AG08396 (cell line): Measurements from ENCODE around the gene COA4.

ENCODE experiments used
- DNase-seq: peaks from one replicate; pipeline ENCODE4 v3.0.0; 2012; ENCODE audit warnings: low spot score, mixed read lengths

COA4 gene

GRCh38 chr11:73866095-73866579 is 10.5 kb downstream of the COA4 start:
- peak; percentile 4 for DNase-seq

DNA sequence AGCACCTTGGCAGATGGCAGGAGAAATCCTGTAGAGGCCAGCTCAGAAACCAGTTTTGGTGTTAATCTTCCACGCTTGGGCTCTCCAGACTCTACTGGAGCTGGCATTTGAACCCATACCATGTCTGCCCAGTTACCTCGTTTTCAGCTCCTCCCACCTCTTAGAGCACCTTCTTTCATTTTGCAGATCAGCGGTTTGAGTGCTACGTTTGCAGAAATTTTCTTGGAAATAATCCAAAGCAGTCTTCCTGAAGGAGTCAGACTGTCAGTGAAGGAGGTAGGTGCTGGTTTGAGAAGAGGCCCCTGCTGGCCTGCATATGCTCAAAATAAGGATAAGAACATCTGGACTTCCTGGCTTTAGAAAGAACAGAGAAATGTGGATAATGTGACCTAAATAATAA is 13.7 kb downstream of the COA4 start:
- no peak for DNase-seq

DNA sequence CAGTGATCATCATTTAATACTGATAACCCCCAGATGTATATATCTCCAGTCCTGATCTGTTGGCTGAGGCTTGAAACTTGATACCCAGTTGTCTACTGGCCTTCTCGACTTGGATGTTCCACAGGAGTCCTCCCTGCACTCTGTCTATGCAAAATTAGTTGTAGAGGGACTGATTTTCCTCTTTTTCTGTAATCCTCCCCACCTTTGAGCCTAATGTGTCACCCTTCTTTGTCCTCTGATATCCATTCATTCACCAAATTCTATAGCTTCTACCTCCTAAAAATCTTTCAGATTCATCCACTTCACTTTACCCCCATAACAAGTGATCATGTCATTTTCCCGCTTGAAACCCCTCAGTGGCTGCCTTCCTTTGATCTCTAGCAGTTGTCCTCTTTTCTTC is 16.4 kb downstream of the COA4 start:
- no peak for DNase-seq

- no peak for DNase-seq
Measured at GRCh38 chr11:73859671-73860070, 17.0 kb downstream of the COA4 start.

- no peak for DNase-seq
Measured at GRCh38 chr11:73856031-73856567, 20.5 kb downstream of the COA4 start.

DNA sequence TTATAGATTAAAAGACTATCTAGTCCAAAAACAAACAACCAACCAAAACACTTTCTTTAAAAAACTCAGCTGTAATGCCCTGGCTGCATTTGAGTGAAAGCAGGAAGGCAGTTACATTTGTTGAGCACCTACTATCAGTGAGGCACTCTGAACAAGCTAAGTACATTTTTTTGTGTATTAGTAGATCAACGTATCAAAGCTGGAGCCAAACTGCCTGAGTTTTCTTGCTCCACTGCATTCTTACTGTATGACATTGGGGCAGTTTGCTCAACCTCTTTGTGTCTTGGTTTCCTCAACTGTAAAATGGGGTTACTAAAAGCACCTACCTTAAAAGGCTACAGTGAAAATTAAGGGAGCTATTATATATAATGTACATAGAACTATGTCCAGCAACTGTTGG is 22.0 kb downstream of the COA4 start:
- DNase-seq: peak; percentile 12

DNA sequence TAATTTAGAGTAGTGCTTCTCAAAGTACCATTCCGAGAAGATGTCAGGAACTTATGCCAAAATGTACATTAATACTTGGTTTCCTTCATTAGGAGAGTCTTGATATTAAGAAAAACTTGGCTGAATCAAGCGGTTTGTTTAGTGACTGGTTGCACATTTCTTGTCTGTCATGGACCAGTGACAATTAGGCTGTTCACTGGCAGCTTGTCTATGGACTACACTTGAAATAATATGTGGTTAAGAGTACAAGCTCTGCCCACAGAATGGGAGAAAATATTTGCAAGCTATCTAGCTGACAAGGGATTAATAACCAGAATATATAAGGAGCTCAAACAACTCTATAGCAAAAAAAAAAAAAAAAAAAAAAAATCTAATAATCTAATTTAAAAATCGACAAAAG is 24.6 kb downstream of the COA4 start:
- no peak for DNase-seq

GRCh38 chr11:73851046-73851764 is 25.4 kb downstream of the COA4 start:
- DNase-seq: no peak

- no peak for DNase-seq
Measured at GRCh38 chr11:73839123-73839457, 37.6 kb downstream of the COA4 start.

DNA sequence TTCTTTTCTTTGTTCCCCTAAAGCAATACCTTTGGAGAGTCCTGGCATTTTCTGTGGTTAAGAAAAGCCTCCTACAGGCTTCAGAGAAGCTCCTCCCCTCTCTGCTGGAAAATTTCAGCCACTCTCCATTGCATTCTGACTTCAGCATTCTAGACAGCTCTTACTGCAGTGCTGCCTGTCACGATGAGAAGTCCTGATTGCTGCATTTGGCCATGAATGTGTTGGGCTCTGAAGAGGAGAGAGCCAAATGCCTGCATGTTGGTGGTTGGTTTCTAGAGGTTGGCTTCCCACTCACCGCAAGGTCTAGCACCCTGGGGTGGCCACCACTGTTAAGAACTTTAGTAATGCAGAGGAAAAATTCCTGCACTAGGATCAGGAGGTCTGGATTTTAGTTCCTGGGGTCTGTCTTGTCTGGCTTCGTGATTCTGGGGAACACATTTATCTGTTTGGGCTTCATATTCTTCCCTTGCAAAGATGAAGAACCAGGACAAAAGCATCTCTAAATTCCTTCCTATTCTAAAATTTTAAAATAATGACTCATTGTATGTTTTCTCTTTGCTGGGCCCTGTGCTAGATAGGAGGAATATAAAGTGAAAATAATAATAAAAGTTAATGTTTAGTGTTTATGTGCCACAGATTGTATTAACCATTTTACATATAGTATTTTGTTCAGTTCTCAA is 38.1 kb downstream of the COA4 start:
- peak; percentile 51 for DNase-seq

- no peak for DNase-seq
Measured at GRCh38 chr11:73833067-73833466, 43.6 kb downstream of the COA4 start.

DNA sequence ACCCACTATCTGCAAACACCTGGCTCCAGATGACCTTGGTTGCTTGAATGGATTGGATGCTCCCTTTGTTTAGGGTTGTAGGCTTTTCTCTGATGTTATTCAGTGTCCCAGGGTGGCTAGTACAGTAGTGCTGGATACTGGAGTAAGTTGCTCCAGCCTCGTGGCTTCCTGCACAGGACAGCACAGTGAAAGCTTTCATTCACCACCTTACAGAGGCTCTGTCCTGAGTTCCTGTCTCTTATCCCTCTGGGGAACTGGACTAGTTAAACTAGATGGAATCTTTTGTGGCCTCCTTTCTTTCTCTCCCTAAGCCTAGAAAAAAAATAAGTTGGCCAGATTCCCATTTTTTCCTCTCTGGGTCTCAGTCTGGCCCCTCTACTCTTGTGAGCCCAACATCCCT is 46.4 kb downstream of the COA4 start:
- DNase-seq: no peak
